Stimulated activated CD4-positive, alpha-beta T cell treated with anti-CD3 and anti-CD28 coated beads, Interleukin-12 subunit alpha, Interleukin-12 subunit beta, amount 100 ng/mL, for 4 hours (primary cell): ENCODE data around the gene ANKRD11.

Experiments used
- DNase-seq: peaks from one replicate; pipeline ENCODE4 v3.0.0-alpha.2; 2020

Gene ANKRD11

GRCh38 chr16:89291776-89292175, 198.6 kb downstream of the ANKRD11 start:
- DNase-seq, result no peak

GRCh38 chr16:89291363-89291762, 199.0 kb downstream of the ANKRD11 start:
- DNase-seq, result no peak

GRCh38 chr16:89290887-89291286, 199.5 kb downstream of the ANKRD11 start:
- DNase-seq, result no peak

GRCh38 chr16:89290472-89290871, 199.9 kb downstream of the ANKRD11 start:
- DNase-seq, result no peak

- DNase-seq, result peak; percentile 66
These were observed 200.6 kb downstream of the ANKRD11 start for GRCh38 chr16:89289428-89290395.

GRCh38 chr16:89288966-89289365, 201.4 kb downstream of the ANKRD11 start:
- no peak for DNase-seq

- DNase-seq, result no peak
These were observed 201.8 kb downstream of the ANKRD11 start for GRCh38 chr16:89288577-89288844.

- DNase-seq, result no peak
These were observed 202.4 kb downstream of the ANKRD11 start for GRCh38 chr16:89287777-89288576.

GRCh38 chr16:89286096-89286495, 204.3 kb downstream of the ANKRD11 start:
- DNase-seq, result no peak

- DNase-seq, result no peak
These were observed 205.0 kb downstream of the ANKRD11 start for GRCh38 chr16:89285381-89285780.

- DNase-seq, result no peak
These were observed 206.9 kb downstream of the ANKRD11 start for GRCh38 chr16:89283449-89283848.

GRCh38 chr16:89282523-89282922, 207.8 kb downstream of the ANKRD11 start:
- DNase-seq, result no peak

- no peak for DNase-seq
These were observed 208.5 kb downstream of the ANKRD11 start for GRCh38 chr16:89281829-89282228.

- DNase-seq, result no peak
These were observed 209.2 kb downstream of the ANKRD11 start for GRCh38 chr16:89281189-89281577.

- no peak for DNase-seq
These were observed 209.7 kb downstream of the ANKRD11 start for GRCh38 chr16:89280546-89281188.

- no peak for DNase-seq
These were observed 210.5 kb downstream of the ANKRD11 start for GRCh38 chr16:89279666-89280481.

GRCh38 chr16:89278441-89279240, 211.7 kb downstream of the ANKRD11 start:
- DNase-seq, result no peak

GRCh38 chr16:89277641-89278341, 212.6 kb downstream of the ANKRD11 start:
- DNase-seq, result no peak

GRCh38 chr16:89277049-89277448, 213.3 kb downstream of the ANKRD11 start:
- DNase-seq, result no peak

GRCh38 chr16:89275837-89276720, 214.3 kb downstream of the ANKRD11 start:
- DNase-seq, result no peak
